ENCODE measurements around the gene KBTBD12.
"Not testable (repeated sequence)": the region's sequence is repeated elsewhere in the genome, so short reads cannot be mapped to it uniquely, and the experiment has no call there.

KBTBD12 gene

GRCh38 chr3:127888564-127889107 lies 26.4 kb upstream of the KBTBD12 start:
- FAIRE-seq, result no peak

DNA sequence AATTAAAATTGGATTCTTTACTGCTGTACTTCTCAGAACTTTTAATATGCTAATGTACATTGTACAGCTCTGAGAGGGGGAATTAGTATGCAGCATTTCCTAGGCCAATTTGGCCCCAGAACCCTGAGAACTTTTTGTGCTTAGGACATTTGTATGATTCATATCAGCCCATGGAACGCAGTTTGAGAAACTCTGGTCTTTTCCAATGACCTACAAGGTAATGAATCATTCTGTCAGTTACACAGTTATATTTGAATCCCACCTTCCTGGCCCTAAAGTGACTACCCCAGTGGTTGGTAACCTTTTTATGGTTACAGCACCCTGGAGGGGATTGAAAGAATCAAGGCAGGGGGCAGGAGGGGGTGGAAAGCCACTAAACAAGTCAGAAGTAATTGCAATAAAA lies 25.6 kb upstream of the KBTBD12 start:
- DNase-seq (ENCODE audit: insufficient read length) (no peak), FAIRE-seq (no peak)

More at GRCh38 chr3:127888564-127889107, 26.4 kb upstream of the KBTBD12 start:
- TF ChIP-seq POLR2A (IDR thresholded peaks at IDR 0.05; ENCODE audit: low read depth, low read length), result no peak
- no peak for TF ChIP-seq POLR2AphosphoS5 (IDR thresholded peaks at IDR 0.05; ENCODE audit: low read depth, low read length)
- no peak for TF ChIP-seq TAF1 (IDR thresholded peaks at IDR 0.05; ENCODE audit: borderline replicate concordance, low read depth, low read length)
- no peak for DNase-seq (ENCODE audit: insufficient read length)

DNA sequence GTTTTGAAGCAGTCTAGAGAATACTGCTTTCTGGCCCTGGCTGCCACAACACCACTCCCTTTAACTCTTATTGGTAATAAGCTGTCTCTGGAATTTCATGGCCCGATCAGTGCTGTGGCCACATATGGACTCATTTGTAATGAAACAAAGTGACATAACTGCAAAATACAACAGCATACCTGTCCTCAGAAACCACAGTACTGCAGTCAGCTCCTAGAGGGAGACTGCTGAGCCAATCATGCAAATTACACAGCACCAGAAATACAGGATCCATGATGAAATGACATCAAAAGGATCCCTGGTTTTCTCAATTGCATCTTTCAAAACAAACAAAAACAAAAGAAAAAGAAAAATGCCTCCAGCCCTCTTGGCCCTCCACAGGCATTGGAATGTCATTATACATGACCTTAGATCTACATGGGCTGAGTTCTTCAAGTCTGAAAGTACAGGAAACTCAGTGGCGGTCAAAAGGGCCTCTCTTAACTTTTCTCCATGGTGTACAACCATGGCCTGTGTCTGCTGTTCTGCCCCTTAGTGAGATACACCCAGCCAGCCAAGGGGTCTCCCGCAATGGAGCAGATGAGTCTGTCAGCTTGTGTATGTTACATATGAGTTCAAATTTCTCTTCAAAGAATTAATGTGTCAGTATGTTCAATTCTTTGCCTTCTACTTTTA lies 24.9 kb upstream of the KBTBD12 start:
- FAIRE-seq (no peak), DNase-seq (ENCODE audit: insufficient read length) (no peak)
- TF ChIP-seq TAF1 (IDR thresholded peaks at IDR 0.05; ENCODE audit: borderline replicate concordance, low read depth, low read length) (no peak), POLR2A (IDR thresholded peaks at IDR 0.05; ENCODE audit: low read depth, low read length) (no peak), POLR2AphosphoS5 (IDR thresholded peaks at IDR 0.05; ENCODE audit: low read depth, low read length) (no peak)

More for the DNA sequence above, 25.6 kb upstream of the KBTBD12 start:
- no peak for TF ChIP-seq TAF1 (IDR thresholded peaks at IDR 0.05; ENCODE audit: borderline replicate concordance, low read depth, low read length)
- no peak for TF ChIP-seq POLR2AphosphoS5 (IDR thresholded peaks at IDR 0.05; ENCODE audit: low read depth, low read length)
- TF ChIP-seq POLR2A (IDR thresholded peaks at IDR 0.05; ENCODE audit: low read depth, low read length), result no peak

- FAIRE-seq, result peak; percentile 60
- DNase-seq (ENCODE audit: insufficient read length), result not testable (repeated sequence)
These were observed 24.3 kb upstream of the KBTBD12 start for GRCh38 chr3:127890651-127891290.

DNA sequence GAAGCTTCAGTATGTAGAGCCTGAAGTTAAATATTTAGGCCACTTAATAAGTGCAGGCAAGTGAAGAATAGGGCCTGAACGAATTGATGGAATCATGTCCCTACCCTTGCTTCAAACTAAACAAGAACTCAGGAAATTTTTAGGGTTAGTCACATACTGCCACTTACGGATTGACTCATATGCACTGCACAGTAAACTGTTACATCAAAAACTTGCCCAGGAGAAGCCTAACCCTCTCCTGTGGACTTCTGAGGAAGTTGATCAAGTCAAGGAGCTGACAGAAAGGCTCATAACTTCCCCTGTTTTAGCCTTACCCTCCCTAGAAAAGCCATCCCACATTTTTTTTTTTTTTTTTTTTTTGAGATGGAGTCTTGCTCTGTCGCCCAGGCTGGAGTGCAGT lies 20.6 kb upstream of the KBTBD12 start:
- FAIRE-seq (no peak), DNase-seq (ENCODE audit: insufficient read length) (no peak)
- TF ChIP-seq POLR2A (IDR thresholded peaks at IDR 0.05; ENCODE audit: low read depth, low read length), result no peak
- no peak for TF ChIP-seq TAF1 (IDR thresholded peaks at IDR 0.05; ENCODE audit: borderline replicate concordance, low read depth, low read length)
- TF ChIP-seq POLR2AphosphoS5 (IDR thresholded peaks at IDR 0.05; ENCODE audit: low read depth, low read length), result no peak

GRCh38 chr3:127899200-127899599 lies 15.8 kb upstream of the KBTBD12 start:
- DNase-seq (ENCODE audit: insufficient read length) (no peak), FAIRE-seq (no peak)
- TF ChIP-seq POLR2A (IDR thresholded peaks at IDR 0.05; ENCODE audit: low read depth, low read length) (no peak), POLR2AphosphoS5 (IDR thresholded peaks at IDR 0.05; ENCODE audit: low read depth, low read length) (no peak), TAF1 (IDR thresholded peaks at IDR 0.05; ENCODE audit: borderline replicate concordance, low read depth, low read length) (no peak)

DNA sequence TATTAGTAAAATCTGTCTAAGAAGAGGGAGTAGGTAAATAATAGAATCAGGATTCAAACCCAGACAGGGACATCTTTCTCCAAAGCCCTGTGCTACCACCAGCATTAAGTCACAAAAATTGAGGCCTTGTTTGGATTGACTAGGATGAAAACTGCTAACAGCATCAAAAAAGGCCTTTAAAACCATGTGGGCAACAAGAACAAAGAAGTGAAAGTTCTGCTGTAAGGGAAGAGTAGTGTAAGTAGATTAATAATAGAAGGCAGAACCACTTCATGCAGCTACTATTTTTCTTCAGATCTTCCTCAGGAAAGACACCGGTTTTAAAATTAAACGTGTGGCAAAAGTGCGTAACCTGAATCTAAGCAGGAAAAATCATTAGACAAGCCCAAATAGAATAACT lies 15.3 kb upstream of the KBTBD12 start:
- TF ChIP-seq POLR2A (IDR thresholded peaks at IDR 0.05; ENCODE audit: low read depth, low read length) (no peak), POLR2AphosphoS5 (IDR thresholded peaks at IDR 0.05; ENCODE audit: low read depth, low read length) (no peak), TAF1 (IDR thresholded peaks at IDR 0.05; ENCODE audit: borderline replicate concordance, low read depth, low read length) (no peak)
- DNase-seq (ENCODE audit: insufficient read length), result no peak
- no peak for FAIRE-seq

DNA sequence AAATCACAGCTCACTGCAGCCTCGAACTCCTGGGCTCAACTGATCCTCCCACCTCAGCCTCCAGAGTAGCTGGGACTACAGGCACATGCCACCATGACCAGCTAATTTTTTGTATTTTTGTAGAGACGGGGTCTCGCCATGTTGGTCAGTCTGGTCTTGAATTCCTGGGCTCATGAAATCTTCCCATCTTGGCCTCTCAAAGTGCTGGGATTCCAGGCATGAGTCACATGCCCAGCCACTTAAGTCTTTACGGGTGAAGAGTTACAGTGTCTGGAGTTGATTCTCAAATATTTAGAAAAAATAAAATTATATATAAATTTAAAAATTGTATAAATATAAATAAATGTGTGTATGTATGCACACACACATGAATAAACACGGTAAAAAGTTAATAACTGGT lies 14.5 kb upstream of the KBTBD12 start:
- no peak for DNase-seq (ENCODE audit: insufficient read length)
- FAIRE-seq, result no peak
- TF ChIP-seq TAF1 (IDR thresholded peaks at IDR 0.05; ENCODE audit: borderline replicate concordance, low read depth, low read length), result no peak
- no peak for TF ChIP-seq POLR2AphosphoS5 (IDR thresholded peaks at IDR 0.05; ENCODE audit: low read depth, low read length)
- no peak for TF ChIP-seq POLR2A (IDR thresholded peaks at IDR 0.05; ENCODE audit: low read depth, low read length)

GRCh38 chr3:127902486-127902885 lies 12.5 kb upstream of the KBTBD12 start:
- no peak for TF ChIP-seq POLR2AphosphoS5 (IDR thresholded peaks at IDR 0.05; ENCODE audit: low read depth, low read length)
- no peak for TF ChIP-seq TAF1 (IDR thresholded peaks at IDR 0.05; ENCODE audit: borderline replicate concordance, low read depth, low read length)
- TF ChIP-seq POLR2A (IDR thresholded peaks at IDR 0.05; ENCODE audit: low read depth, low read length), result no peak
- DNase-seq (ENCODE audit: insufficient read length) (no peak), FAIRE-seq (no peak)

DNA sequence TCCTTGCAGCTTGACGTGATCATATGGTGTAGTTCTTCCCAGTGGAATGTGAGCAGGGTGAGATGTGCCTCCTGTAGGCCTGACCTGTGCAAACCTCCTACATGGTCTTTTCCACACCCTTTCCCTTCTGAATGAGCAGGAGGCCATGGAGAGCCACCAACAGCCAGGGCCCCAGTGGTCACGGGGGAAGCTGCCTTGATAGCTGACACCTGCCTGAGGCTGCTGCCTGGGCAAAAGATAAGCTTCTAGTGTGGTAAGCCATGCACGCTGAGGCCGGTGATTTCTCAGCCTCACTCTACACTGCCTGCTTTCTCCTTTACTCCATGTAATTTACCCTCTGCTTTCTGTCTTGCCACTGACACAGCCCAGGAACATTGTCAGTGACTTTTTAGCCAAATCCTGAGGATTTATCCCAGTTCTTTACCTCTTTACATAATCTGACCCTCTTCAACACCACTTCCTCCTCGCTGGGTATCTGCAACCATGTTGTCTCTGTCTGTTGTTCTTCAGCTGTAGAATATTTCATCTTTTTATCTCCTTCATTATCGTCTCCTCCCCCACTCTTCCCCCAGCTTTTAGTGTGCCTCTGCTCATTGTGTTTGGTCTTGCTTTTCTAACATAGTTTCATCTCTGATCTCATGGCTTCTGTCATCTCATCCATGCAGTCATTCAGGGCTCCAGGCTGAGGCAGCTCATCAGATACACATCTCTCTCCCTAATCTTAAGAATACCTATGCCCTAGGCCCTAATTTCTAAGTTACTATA lies 11.2 kb upstream of the KBTBD12 start:
- DNase-seq (ENCODE audit: insufficient read length), result no peak
- TF ChIP-seq POLR2AphosphoS5 (IDR thresholded peaks at IDR 0.05; ENCODE audit: low read depth, low read length) (no peak), TAF1 (IDR thresholded peaks at IDR 0.05; ENCODE audit: borderline replicate concordance, low read depth, low read length) (no peak), POLR2A (IDR thresholded peaks at IDR 0.05; ENCODE audit: low read depth, low read length) (no peak)
- FAIRE-seq, result no peak

- DNase-seq (ENCODE audit: insufficient read length) (no peak), FAIRE-seq (no peak)
- TF ChIP-seq POLR2A (IDR thresholded peaks at IDR 0.05; ENCODE audit: low read depth, low read length), result no peak
These were observed 9.5 kb upstream of the KBTBD12 start for GRCh38 chr3:127905556-127905955.

- not testable (repeated sequence) for FAIRE-seq; DNase-seq (ENCODE audit: insufficient read length)
These were observed 8.4 kb upstream of the KBTBD12 start for GRCh38 chr3:127906653-127907052.

Measured in GM12892 (cell line).